Mucosa of descending colon (tissue), 3 donors: ENCODE results near the gene EIPR1. TPM values are rescaled to one million over a fixed set of nuclear protein-coding genes. Genes with fewer than 3 reads are reported as not detected.

Source experiments
- ATAC-seq: fragments of 200-7000 bp; cut with Tn5 transposase; one replicate; pipeline ENCODE4 v1.9.1; 2020; ENCODE audit warnings: mild to moderate bottlenecking, moderate library complexity
- DNase-seq, 3 donors: peaks; one replicate each; pipeline ENCODE4 v3.0.0-alpha.2; 2020
- H3K36me3 ChIP-seq: fragments of 200-600 bp; one replicate; pipeline ENCODE4 v1.8.0; 2021; ENCODE audit warnings: low read depth, mild to moderate bottlenecking
- H3K4me1 ChIP-seq: fragments of 200-600 bp; one replicate; pipeline ENCODE4 v1.8.0; 2021; ENCODE audit warnings: low read depth, mild to moderate bottlenecking
- H3K4me3 ChIP-seq: fragments of 200-600 bp; one replicate; pipeline ENCODE4 v1.8.0; 2021; ENCODE audit warnings: mild to moderate bottlenecking
- H3K9me3 ChIP-seq: fragments of 200-600 bp; one replicate; pipeline ENCODE4 v1.8.0; 2021; ENCODE audit warnings: mild to moderate bottlenecking
- CTCF ChIP-seq: fragments of 200-600 bp; IDR thresholded peaks from one replicate; pipeline ENCODE4 v1.8.0; 2022; ENCODE audit warnings: antibody characterized with exemption, mild to moderate bottlenecking
- intact Hi-C, 2 donors: fragments of 100-400 bp; cut with DNase I in 1 of 2; cut with micrococcal nuclease in 1 of 2; formaldehyde crosslinking; loops; one replicate each; pipeline versions ENCODE4 v1.11.0 to v1.11.1; 2022; cut with DNase I, micrococcal nuclease
- total RNA-seq, 3 donors: library from RNA; stranded (reverse); fragmentation: NEBNext Ultra II Directional in 2 of 3; extraction: Animal tissue kit (Norgen Biotek cat#: 25700) in 2 of 3; gene quantifications; one replicate each; pipeline versions ENCODE4 v1.2.1 to v1.2.4, GENCODE V29; 2021 to 2023
- donor health status: DM: no; HTN: no; CAD: no; lungs with moderate emphysema.
- donor health status: DM: no; HTN: no; CAD: no.
- donor health status: DM: no; HTN: yes; CAD: no.

Gene EIPR1
- total RNA-seq, 3 donors from 2014 or later, result 15.9 to 27.1 (median 25.0) TPM

GRCh38 chr2:3334392-3335345 is 42.9 kb downstream of the EIPR1 start:
- ATAC-seq, result no peak
- no peak for DNase-seq
- Histone ChIP-seq H3K4me3 (no peak overlapping the region), H3K4me1 (no peaks in the 10 kb centered on the region), H3K9me3 (no peaks in the 10 kb centered on the region), H3K36me3 (no peaks in the 10 kb centered on the region)
- TF ChIP-seq CTCF, result no peak
- intact Hi-C loops, result no loop called here

GRCh38 chr2:3332133-3332532 is 45.5 kb downstream of the EIPR1 start:
- intact Hi-C loops, result no loop called here
- ATAC-seq (no peak), DNase-seq (no peak)
- Histone ChIP-seq H3K4me3 (no peak overlapping the region), H3K4me1 (no peaks in the 10 kb centered on the region), H3K9me3 (no peaks in the 10 kb centered on the region), H3K36me3 (no peaks in the 10 kb centered on the region)
- TF ChIP-seq CTCF, result no peak

GRCh38 chr2:3329491-3329890 is 48.1 kb downstream of the EIPR1 start:
- intact Hi-C loops, result no loop called here
- ATAC-seq, result no peak

GRCh38 chr2:3326871-3327270 is 50.7 kb downstream of the EIPR1 start:
- no peak for TF ChIP-seq CTCF
- intact Hi-C loops, result no loop called here
- DNase-seq, result no peak
- Histone ChIP-seq H3K36me3 (no peaks in the 10 kb centered on the region), H3K4me3 (no peak overlapping the region), H3K9me3 (no peaks in the 10 kb centered on the region), H3K4me1 (no peaks in the 10 kb centered on the region)
- no peak for ATAC-seq

More at GRCh38 chr2:3329491-3329890, 48.1 kb downstream of the EIPR1 start:
- H3K9me3 ChIP-seq, result no peaks in the 10 kb centered on the region
- no peaks in the 10 kb centered on the region for H3K36me3 ChIP-seq
- no peaks in the 10 kb centered on the region for H3K4me1 ChIP-seq
- no peak overlapping the region for H3K4me3 ChIP-seq
- no peak for DNase-seq
- TF ChIP-seq CTCF, result no peak

GRCh38 chr2:3326182-3326537 is 51.5 kb downstream of the EIPR1 start:
- Histone ChIP-seq H3K4me3 (no peak overlapping the region), H3K9me3 (no peaks in the 10 kb centered on the region), H3K36me3 (no peaks in the 10 kb centered on the region), H3K4me1 (no peaks in the 10 kb centered on the region)
- ATAC-seq (no peak), DNase-seq (no peak)
- intact Hi-C loops, result no loop called here
- TF ChIP-seq CTCF, result no peak
